Endothelial cell of umbilical vein (primary cell): ENCODE measurements around the gene WHRN. TPM values are rescaled to one million over a fixed set of nuclear protein-coding genes. Genes with fewer than 3 reads are reported as not detected.

Experiments
- BruUV-seq: library from RNA; stranded (reverse); fragments of 400-500 nt; replicated peaks from 2 replicates; lab custom pipeline; 2021; lab: Mats Ljungman, UMichigan
- CTCF ChIA-PET: fragments of 300-600, 350-600 bp; sonication (Branson Sonifier 250); formaldehyde crosslinking; loops from one replicate; lab custom pipeline; 2021; ENCODE audit warnings: antibody characterized with exemption, inconsistent platforms; lab: Charles Lee
- POLR2A ChIA-PET: fragments of 300-600, 350-600 bp; sonication (Branson Sonifier 250); formaldehyde crosslinking; loops from one replicate; lab custom pipeline; 2021; ENCODE audit warnings: antibody characterized with exemption, inconsistent platforms; lab: Charles Lee
- DNase-seq: peaks from one replicate; pipeline ENCODE4 v3.0.0-alpha.2; 2011; ENCODE audit warnings: low read depth, low spot score
- FAIRE-seq: peaks from 2 replicates; lab custom pipeline; 2011; peaks lifted over from hg19 to GRCh38; lab: Jason Lieb, UNC
- H2AFZ ChIP-seq: 2 replicates; pipeline ENCODE4 v1.6.0; 2012; ENCODE audit warnings: low read depth, low read length, control low read depth, inconsistent platforms
- H3K27ac ChIP-seq: 2 replicates; pipeline ENCODE4 v1.5.1; 2011; ENCODE audit warnings: low read depth, mild to moderate bottlenecking, control low read depth, low read length, moderate library complexity; ENCODE audit not compliant: insufficient read depth
- H3K27me3 ChIP-seq, 2 experiments: 2 replicates each; pipeline versions ENCODE4 v1.6.0 to v1.6.1; 2011; ENCODE audit warnings: low read length in 2 of 2, mixed read lengths in 1 of 2; ENCODE audit not compliant: control insufficient read depth in 2 of 2, insufficient read depth in 2 of 2
- H3K36me3 ChIP-seq, 2 experiments: 2 replicates in 1 of 2; 3 replicates in 1 of 2; pipeline ENCODE4 v1.5.1; 2011; ENCODE audit warnings: low read length in 2 of 2, mild to moderate bottlenecking in 1 of 2, moderate library complexity in 1 of 2; ENCODE audit not compliant: control insufficient read depth in 2 of 2, insufficient read depth in 2 of 2; ENCODE audit errors: extremely low read depth in 1 of 2
- H3K4me1 ChIP-seq: 3 replicates; pipeline ENCODE4 v1.5.1; 2011; ENCODE audit warnings: mild to moderate bottlenecking, low read length; ENCODE audit not compliant: control insufficient read depth, insufficient read depth; ENCODE audit errors: extremely low read depth
- H3K4me2 ChIP-seq: 2 replicates; pipeline ENCODE4 v1.6.1; 2011; ENCODE audit warnings: low read length, control low read depth, mixed read lengths; ENCODE audit not compliant: insufficient read depth
- H3K4me3 ChIP-seq, 3 experiments: fragments of 200-600 bp in 1 of 3; sonication (generic), shearing (Covaris generic) in 1 of 3; replicated peaks in 1 of 3; 2 replicates each; pipeline ENCODE4 v1.5.1; 2011 to 2016; ENCODE audit warnings: control low read depth in 3 of 3, low read length in 3 of 3, mild to moderate bottlenecking in 2 of 3, inconsistent platforms in 1 of 3, low read depth in 1 of 3, moderate library complexity in 1 of 3; ENCODE audit not compliant: insufficient read depth in 1 of 3
- H3K79me2 ChIP-seq: 2 replicates; pipeline ENCODE4 v1.6.0; 2012; ENCODE audit warnings: low read length, inconsistent platforms; ENCODE audit not compliant: control insufficient read depth, insufficient read depth
- H3K9ac ChIP-seq: replicated peaks from 2 replicates; pipeline ENCODE3; 2011; ENCODE audit warnings: low read length, control low read depth; ENCODE audit not compliant: insufficient read depth; ENCODE audit errors: extremely low read depth
- H3K9me1 ChIP-seq: replicated peaks from 3 replicates; pipeline ENCODE4 v1.6.0; 2011; ENCODE audit warnings: mild to moderate bottlenecking, low read length; ENCODE audit not compliant: control insufficient read depth, insufficient read depth; ENCODE audit errors: extremely low read depth
- H3K9me3 ChIP-seq: replicated peaks from 2 replicates; pipeline ENCODE4 v1.5.1; 2012; ENCODE audit warnings: low read length, inconsistent platforms; ENCODE audit not compliant: control insufficient read depth, insufficient read depth
- H4K20me1 ChIP-seq: replicated peaks from 2 replicates; pipeline ENCODE3; 2011; ENCODE audit warnings: mild to moderate bottlenecking, low read length; ENCODE audit not compliant: control insufficient read depth, insufficient read depth; ENCODE audit errors: extremely low read depth
- EZH2 ChIP-seq: IDR thresholded peaks from 2 replicates; pipeline ENCODE4 v1.6.1; 2012; ENCODE audit warnings: borderline replicate concordance, low read depth, mild to moderate bottlenecking, moderate library complexity, low read length, inconsistent platforms; ENCODE audit not compliant: severe bottlenecking
- FOS ChIP-seq: IDR thresholded peaks from 2 replicates; pipeline ENCODE4 v1.6.1; 2011; ENCODE audit warnings: mild to moderate bottlenecking, low read length, moderate library complexity, borderline replicate concordance; ENCODE audit not compliant: insufficient read depth
- GATA2 ChIP-seq: IDR thresholded peaks from 2 replicates; pipeline ENCODE4 v1.7.0; 2011; ENCODE audit warnings: low read depth, mild to moderate bottlenecking, moderate library complexity, mixed read lengths, low read length; ENCODE audit not compliant: insufficient read length, insufficient read depth
- JUN ChIP-seq: IDR thresholded peaks from 2 replicates; pipeline ENCODE4 v1.6.1; 2011; ENCODE audit warnings: borderline replicate concordance, low read depth; ENCODE audit not compliant: insufficient read length, insufficient read depth
- MYC ChIP-seq: IDR thresholded peaks from one replicate; pipeline ENCODE4 v1.6.1; 2011; ENCODE audit warnings: mild to moderate bottlenecking, low read depth, low read length
- POLR2A ChIP-seq: IDR thresholded peaks from 2 replicates; pipeline ENCODE4 v1.6.1; 2012; ENCODE audit warnings: low read depth, mild to moderate bottlenecking, control low read depth, low read length
- POLR2AphosphoS5 ChIP-seq: IDR thresholded peaks from 2 replicates; pipeline ENCODE4 v1.6.1; 2012; ENCODE audit warnings: low read depth, mild to moderate bottlenecking, control low read depth, low read length, moderate library complexity; ENCODE audit not compliant: insufficient read depth
- dilution Hi-C: fragments of 300-500 bp; cut with MboI; formaldehyde crosslinking; loops from one replicate; pipeline ENCODE4 v1.15.0; 2019; ENCODE audit warnings: low sequenced_read_pairs; ENCODE audit not compliant: extremely low pct_ligation_motif_present
- intact Hi-C: fragments of 100-400 bp; cut with micrococcal nuclease; formaldehyde crosslinking; loops from one replicate; pipeline ENCODE4 v1.10.0; 2022
- polyA plus RNA-seq, 4 experiments: library from polyadenylated mRNA; depleted of rRNA in 3 of 4; stranded (reverse) in 3 of 4; unstranded in 1 of 4; fragments of >200 nt; gene quantifications; 2 replicates each; pipeline versions ENCODE4 v1.2.1 to v1.2.3, GENCODE V29; 2011 to 2012; ENCODE audit warnings: missing spikeins in 1 of 4
- total RNA-seq: library from RNA; stranded (reverse); gene quantifications from 2 replicates; pipeline ENCODE4 v1.2.3, GENCODE V29; 2021
- TF ChIP-seq, protein P1 (sequence below): IDR thresholded peaks from 2 replicates; pipeline ENCODE4 v1.6.1; 2011; ENCODE audit not compliant: insufficient read depth, insufficient read length
- TF ChIP-seq, protein P2 (sequence below), 2 donors: IDR thresholded peaks; 1 replicate in 1 of 2; 2 replicates in 1 of 2; pipeline ENCODE4 v1.5.1; 2011; ENCODE audit warnings: low read length in 2 of 2, mild to moderate bottlenecking in 2 of 2, moderate library complexity in 2 of 2, control low read depth in 1 of 2, inconsistent platforms in 1 of 2, low read depth in 1 of 2; ENCODE audit not compliant: insufficient read depth in 1 of 2; ENCODE audit errors: extremely low read depth in 1 of 2

The WHRN gene
- total and polyA plus RNA-seq, 2 donors (not counting 3 experiments of a cell fraction or from before 2014, with no cell fraction given): 0.35 to 0.69 TPM

DNA sequence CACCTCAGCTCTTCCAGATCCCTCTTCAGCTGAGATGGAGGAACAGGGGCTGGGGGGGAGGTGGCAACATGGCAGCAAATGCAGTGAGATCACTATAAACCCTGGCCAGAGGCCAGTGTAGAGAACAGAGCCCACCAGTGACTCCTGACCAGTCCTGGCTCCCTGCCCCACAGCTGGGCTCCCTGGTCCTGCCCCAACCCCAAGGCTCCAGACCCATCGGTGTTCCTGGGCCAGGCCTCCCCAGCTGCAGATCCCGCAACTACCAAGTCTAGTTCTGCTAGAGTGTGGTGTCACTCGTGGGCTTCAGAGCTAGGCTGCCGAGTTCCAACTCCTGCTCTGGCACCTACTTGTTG lies 134.3 kb downstream of the WHRN start:
- no peak overlapping the region for H3K27ac ChIP-seq
- ChIA-PET CTCF (no interaction called here), POLR2A (no interaction called here)
- H3K27me3 ChIP-seq: no peaks in the 10 kb centered on the region
- no peaks in the 10 kb centered on the region for H3K9me3 ChIP-seq
- no peak overlapping the region for H3K4me3 ChIP-seq
- H3K9me1 ChIP-seq: no peaks in the 10 kb centered on the region
- peaks cover 0 to 15% of the 10 kb centered on the region in 2 experiments for H3K36me3 ChIP-seq
- H3K4me2 ChIP-seq: no peak overlapping the region
- H2AFZ ChIP-seq: no peak overlapping the region
- FAIRE-seq (no peak), DNase-seq (no peak)
- dilution Hi-C loops (no loop called here), intact Hi-C loops (no loop called here)
- no peak for TF ChIP-seq JUN
- H3K4me1 ChIP-seq: peaks cover 18% of the 10 kb centered on the region
- H3K79me2 ChIP-seq: no peaks in the 10 kb centered on the region
- no peaks in the 10 kb centered on the region for H4K20me1 ChIP-seq
- BruUV-seq: no TSS peak
- H3K9ac ChIP-seq: no peak overlapping the region

DNA sequence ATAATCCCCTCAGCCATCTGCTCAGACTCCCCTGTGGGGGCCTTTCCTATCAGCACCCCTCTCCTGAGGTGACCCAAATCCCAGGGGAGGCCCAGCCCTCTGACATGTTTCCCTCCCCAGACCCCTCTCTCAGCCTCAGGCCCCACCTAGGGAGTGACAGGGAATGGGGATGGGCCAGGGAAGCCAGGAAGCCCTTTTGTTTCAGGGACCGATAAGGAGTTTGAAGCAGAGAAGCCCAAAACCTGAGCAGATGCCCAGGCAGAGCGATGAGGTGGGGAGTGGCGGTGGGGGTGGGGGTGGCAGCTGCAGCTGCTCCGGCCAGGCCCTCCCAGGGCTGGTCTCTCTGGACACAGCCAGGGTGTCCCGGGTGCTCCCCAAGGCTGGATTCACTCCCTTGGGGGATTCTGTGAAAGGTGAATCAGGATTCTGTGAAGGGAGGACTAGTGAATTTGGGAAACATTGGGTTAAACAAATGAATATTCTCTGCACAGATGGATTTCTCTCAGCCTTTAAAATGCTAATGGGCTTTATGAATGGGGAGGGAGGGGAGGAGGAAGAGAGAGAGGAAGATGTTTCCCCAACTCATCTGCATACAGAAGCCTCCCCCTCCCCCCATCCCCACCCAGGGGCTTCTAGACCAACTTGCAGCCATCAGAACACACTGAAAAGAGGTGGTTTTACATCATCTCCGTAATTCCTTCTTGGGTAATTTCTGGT lies 134.9 kb downstream of the WHRN start:
- no TSS peak for BruUV-seq
- Histone ChIP-seq H2AFZ (no peak overlapping the region), H3K27me3 (no peaks in the 10 kb centered on the region), H3K79me2 (no peaks in the 10 kb centered on the region), H3K4me3 (no peak overlapping the region), H3K4me1 (peaks cover 18% of the 10 kb centered on the region), H3K9me3 (no peaks in the 10 kb centered on the region), H3K9ac (no peak overlapping the region), H3K36me3 (peaks cover 0 to 15% of the 10 kb centered on the region in 2 experiments), H3K9me1 (no peaks in the 10 kb centered on the region), H4K20me1 (no peaks in the 10 kb centered on the region), H3K4me2 (no peak overlapping the region), H3K27ac (no peak overlapping the region)
- TF ChIP-seq GATA2 (no peak), POLR2AphosphoS5 (no peak), FOS (no peak), POLR2A (no peak), MYC (no peak), EZH2 (no peak), JUN (no peak)
- TF ChIP-seq, protein P1, sequence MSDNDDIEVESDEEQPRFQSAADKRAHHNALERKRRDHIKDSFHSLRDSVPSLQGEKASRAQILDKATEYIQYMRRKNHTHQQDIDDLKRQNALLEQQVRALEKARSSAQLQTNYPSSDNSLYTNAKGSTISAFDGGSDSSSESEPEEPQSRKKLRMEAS: no peak
- TF ChIP-seq, protein P2, sequence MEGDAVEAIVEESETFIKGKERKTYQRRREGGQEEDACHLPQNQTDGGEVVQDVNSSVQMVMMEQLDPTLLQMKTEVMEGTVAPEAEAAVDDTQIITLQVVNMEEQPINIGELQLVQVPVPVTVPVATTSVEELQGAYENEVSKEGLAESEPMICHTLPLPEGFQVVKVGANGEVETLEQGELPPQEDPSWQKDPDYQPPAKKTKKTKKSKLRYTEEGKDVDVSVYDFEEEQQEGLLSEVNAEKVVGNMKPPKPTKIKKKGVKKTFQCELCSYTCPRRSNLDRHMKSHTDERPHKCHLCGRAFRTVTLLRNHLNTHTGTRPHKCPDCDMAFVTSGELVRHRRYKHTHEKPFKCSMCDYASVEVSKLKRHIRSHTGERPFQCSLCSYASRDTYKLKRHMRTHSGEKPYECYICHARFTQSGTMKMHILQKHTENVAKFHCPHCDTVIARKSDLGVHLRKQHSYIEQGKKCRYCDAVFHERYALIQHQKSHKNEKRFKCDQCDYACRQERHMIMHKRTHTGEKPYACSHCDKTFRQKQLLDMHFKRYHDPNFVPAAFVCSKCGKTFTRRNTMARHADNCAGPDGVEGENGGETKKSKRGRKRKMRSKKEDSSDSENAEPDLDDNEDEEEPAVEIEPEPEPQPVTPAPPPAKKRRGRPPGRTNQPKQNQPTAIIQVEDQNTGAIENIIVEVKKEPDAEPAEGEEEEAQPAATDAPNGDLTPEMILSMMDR (IDR thresholded peaks at IDR 0.05; ENCODE audit: extremely low read depth in 1 of 2, insufficient read depth in 1 of 2, low read depth in 1 of 2, low read length in 2 of 2): no peak
- intact Hi-C loops: no loop called here
- POLR2A ChIA-PET: no interaction called here
- dilution Hi-C loops: no loop called here
- DNase-seq (no peak), FAIRE-seq (no peak)
- CTCF ChIA-PET: no interaction called here
